K562 (cell line): Measurements from ENCODE around the gene SPON1. TPM values are rescaled to one million over a fixed set of nuclear protein-coding genes. Genes with fewer than 3 reads are reported as not detected.

Experiments
- ARHGAP35 ChIP-seq: fragments of 450-650 bp; IDR thresholded peaks from 2 replicates; pipeline ENCODE4 v1.6.1; 2018; ENCODE audit not compliant: partially characterized antibody
- CBX8 ChIP-seq: fragments of 200-600 bp; sonication (generic); IDR thresholded peaks from 2 replicates; pipeline ENCODE4 v1.6.1; 2012; ENCODE audit warnings: borderline replicate concordance, mixed run types, low read depth, mild to moderate bottlenecking, moderate library complexity, mixed read lengths, low read length, control low read depth, inconsistent platforms; ENCODE audit not compliant: poor library complexity, severe bottlenecking; ENCODE audit errors: extremely low read depth
- GATA2 ChIP-seq: sonication (generic); formaldehyde crosslinking; IDR thresholded peaks from 2 replicates; pipeline ENCODE4 v1.4.0; 2020; ENCODE audit warnings: mild to moderate bottlenecking, missing genetic modification reagents
- MAFG ChIP-seq: fragments of 450-650 bp; conservative IDR thresholded peaks from 2 replicates; pipeline ENCODE4 v1.6.1; 2016; ENCODE audit warnings: missing genetic modification characterization, missing compliant biosample characterization
- ZNF408 ChIP-seq: fragments of 250-450 bp; sonication (Bioruptor Pico); IDR thresholded peaks from 2 replicates; pipeline ENCODE4 v1.4.0; 2020; ENCODE audit warnings: low read depth, mild to moderate bottlenecking, moderate library complexity
- polyA plus RNA-seq, 8 experiments: library from polyadenylated mRNA; depleted of rRNA in 4 of 8; stranded (reverse) in 5 of 8; unstranded in 3 of 8; fragments of >200 nt; fragmentation: Nextera tagmentation in 2 of 8; fragmentation: Illumina TruSeq in 1 of 8; extraction: Ambion mirVana in 2 of 8; extraction: Trizol in 1 of 8; gene quantifications; 2 replicates each; pipeline versions ENCODE4 v1.2.1 to v1.2.3, GENCODE V29; 2011 to 2014; ENCODE audit warnings: inconsistent platforms in 1 of 8, missing spikeins in 1 of 8
- total RNA-seq, 7 experiments: library from RNA; depleted of rRNA in 6 of 7; stranded (reverse); fragments of >200 nt in 6 of 7; fragmentation: Illumina TruSeq in 2 of 7; extraction: Trizol in 2 of 7; gene quantifications; 2 replicates each; pipeline versions ENCODE4 v1.2.1 to v1.2.3, GENCODE V29; 2011 to 2021; ENCODE audit warnings: low replicate concordance in 1 of 7
- TF ChIP-seq, protein P1 (sequence below): fragments of 250-450 bp; sonication (Bioruptor Pico); IDR thresholded peaks from 2 replicates; pipeline ENCODE4 v1.4.0; 2020
- TF ChIP-seq, protein P2 (sequence below): fragments of 450-650 bp; formaldehyde crosslinking; IDR thresholded peaks from 2 replicates; pipeline ENCODE4 v1.4.0; 2022; ENCODE audit warnings: missing genetic modification characterization

Gene SPON1
- total and polyA plus RNA-seq, 9 of the 15 experiments (the other 6 are each of a cell fraction or from before 2014, with no cell fraction given) = 0.04 to 0.06 TPM; not detected in 7

DNA sequence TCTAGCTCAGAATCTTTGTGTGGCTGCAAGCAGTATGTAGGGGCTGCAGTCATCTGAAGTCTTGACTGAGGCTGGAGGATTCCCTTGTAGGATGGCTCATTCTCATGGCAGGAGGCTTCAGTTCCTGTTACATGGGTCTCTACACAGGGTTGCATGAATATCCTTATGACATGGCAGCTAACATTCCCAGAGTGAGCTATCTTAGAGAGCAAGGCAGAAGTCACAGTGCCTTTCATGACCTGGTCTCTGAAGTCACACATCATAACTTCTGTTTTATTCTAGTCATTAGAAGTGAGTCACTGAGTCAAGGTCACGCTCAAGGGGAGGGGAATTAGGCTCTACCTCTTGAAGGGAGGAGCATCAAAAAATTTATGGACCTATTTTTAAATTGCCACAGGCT, 10.3 kb upstream of the SPON1 start (continued):
- TF ChIP-seq, protein P1, sequence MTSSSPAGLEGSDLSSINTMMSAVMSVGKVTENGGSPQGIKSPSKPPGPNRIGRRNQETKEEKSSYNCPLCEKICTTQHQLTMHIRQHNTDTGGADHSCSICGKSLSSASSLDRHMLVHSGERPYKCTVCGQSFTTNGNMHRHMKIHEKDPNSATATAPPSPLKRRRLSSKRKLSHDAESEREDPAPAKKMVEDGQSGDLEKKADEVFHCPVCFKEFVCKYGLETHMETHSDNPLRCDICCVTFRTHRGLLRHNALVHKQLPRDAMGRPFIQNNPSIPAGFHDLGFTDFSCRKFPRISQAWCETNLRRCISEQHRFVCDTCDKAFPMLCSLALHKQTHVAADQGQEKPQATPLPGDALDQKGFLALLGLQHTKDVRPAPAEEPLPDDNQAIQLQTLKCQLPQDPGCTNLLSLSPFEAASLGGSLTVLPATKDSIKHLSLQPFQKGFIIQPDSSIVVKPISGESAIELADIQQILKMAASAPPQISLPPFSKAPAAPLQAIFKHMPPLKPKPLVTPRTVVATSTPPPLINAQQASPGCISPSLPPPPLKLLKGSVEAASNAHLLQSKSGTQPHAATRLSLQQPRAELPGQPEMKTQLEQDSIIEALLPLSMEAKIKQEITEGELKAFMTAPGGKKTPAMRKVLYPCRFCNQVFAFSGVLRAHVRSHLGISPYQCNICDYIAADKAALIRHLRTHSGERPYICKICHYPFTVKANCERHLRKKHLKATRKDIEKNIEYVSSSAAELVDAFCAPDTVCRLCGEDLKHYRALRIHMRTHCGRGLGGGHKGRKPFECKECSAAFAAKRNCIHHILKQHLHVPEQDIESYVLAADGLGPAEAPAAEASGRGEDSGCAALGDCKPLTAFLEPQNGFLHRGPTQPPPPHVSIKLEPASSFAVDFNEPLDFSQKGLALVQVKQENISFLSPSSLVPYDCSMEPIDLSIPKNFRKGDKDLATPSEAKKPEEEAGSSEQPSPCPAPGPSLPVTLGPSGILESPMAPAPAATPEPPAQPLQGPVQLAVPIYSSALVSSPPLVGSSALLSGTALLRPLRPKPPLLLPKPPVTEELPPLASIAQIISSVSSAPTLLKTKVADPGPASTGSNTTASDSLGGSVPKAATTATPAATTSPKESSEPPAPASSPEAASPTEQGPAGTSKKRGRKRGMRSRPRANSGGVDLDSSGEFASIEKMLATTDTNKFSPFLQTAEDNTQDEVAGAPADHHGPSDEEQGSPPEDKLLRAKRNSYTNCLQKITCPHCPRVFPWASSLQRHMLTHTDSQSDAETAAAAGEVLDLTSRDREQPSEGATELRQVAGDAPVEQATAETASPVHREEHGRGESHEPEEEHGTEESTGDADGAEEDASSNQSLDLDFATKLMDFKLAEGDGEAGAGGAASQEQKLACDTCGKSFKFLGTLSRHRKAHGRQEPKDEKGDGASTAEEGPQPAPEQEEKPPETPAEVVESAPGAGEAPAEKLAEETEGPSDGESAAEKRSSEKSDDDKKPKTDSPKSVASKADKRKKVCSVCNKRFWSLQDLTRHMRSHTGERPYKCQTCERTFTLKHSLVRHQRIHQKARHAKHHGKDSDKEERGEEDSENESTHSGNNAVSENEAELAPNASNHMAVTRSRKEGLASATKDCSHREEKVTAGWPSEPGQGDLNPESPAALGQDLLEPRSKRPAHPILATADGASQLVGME (CRISPR knock-in tag) = no peak
- no peak for TF ChIP-seq ZNF408 (CRISPR knock-in tag)
- no peak for TF ChIP-seq GATA2 (CRISPR knock-in tag)
- TF ChIP-seq, protein P2, sequence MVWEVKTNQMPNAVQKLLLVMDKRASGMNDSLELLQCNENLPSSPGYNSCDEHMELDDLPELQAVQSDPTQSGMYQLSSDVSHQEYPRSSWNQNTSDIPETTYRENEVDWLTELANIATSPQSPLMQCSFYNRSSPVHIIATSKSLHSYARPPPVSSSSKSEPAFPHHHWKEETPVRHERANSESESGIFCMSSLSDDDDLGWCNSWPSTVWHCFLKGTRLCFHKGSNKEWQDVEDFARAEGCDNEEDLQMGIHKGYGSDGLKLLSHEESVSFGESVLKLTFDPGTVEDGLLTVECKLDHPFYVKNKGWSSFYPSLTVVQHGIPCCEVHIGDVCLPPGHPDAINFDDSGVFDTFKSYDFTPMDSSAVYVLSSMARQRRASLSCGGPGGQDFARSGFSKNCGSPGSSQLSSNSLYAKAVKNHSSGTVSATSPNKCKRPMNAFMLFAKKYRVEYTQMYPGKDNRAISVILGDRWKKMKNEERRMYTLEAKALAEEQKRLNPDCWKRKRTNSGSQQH (CRISPR knock-in tag) = no peak
- TF ChIP-seq CBX8 = no peak
- TF ChIP-seq ARHGAP35 = no peak
- no peak for TF ChIP-seq MAFG (tag)
- TF ChIP-seq, all 486 proteins: peak for 0
